ENCODE data around the gene IDH3A. TPM values are rescaled to one million over a fixed set of nuclear protein-coding genes. Genes with fewer than 3 reads are reported as not detected.

Gene IDH3A
- polyA plus RNA-seq, 3 donors = 54.6 to 59.6 (median 55.3) TPM

GRCh38 chr15:78212546-78213424, 63.6 kb downstream of the IDH3A start:
- no peak for DNase-seq (ENCODE audit: low read depth in 3 of 3, low spot score in 2 of 3)

GRCh38 chr15:78213425-78213750, 64.2 kb downstream of the IDH3A start:
- no peak for DNase-seq (ENCODE audit: low read depth in 3 of 3, low spot score in 2 of 3)

GRCh38 chr15:78213956-78214355, 64.8 kb downstream of the IDH3A start:
- DNase-seq (ENCODE audit: low read depth in 3 of 3, low spot score in 2 of 3) = no peak

GRCh38 chr15:78216276-78217104, 67.3 kb downstream of the IDH3A start:
- DNase-seq (ENCODE audit: low read depth in 3 of 3, low spot score in 2 of 3) = no peak

GRCh38 chr15:78220713-78221112, 71.6 kb downstream of the IDH3A start:
- DNase-seq (ENCODE audit: low read depth in 3 of 3, low spot score in 2 of 3) = no peak

Other genes starting within 250 kb of the IDH3A start
- 10 to 100 TPM; 25.9 to 28.7 (median 26.6) TPM for gene TBC1D2B, start 71.7 kb upstream of the IDH3A start, polyA plus RNA-seq (ENCODE audit: insufficient read length in 3 of 3)
- gene SH2D7, start 56.8 kb upstream of the IDH3A start, polyA plus RNA-seq (ENCODE audit: insufficient read length in 3 of 3) = under 1 TPM; 0.44 to 0.58 (median 0.55) TPM
- gene CIB2, start 17.9 kb upstream of the IDH3A start, polyA plus RNA-seq (ENCODE audit: insufficient read length in 3 of 3) = 10 to 100 TPM; 28.2 to 33.0 (median 30.0) TPM
- 1 to 10 TPM in 1 of 3 donors, under 1 TPM in 2; 0.34 to 1.1 (median 0.74) TPM for gene ACSBG1, start 85.2 kb downstream of the IDH3A start, polyA plus RNA-seq (ENCODE audit: insufficient read length in 3 of 3)
- gene DNAJA4, start 115.2 kb downstream of the IDH3A start, polyA plus RNA-seq (ENCODE audit: insufficient read length in 3 of 3) = 10 to 100 TPM; 20.2 to 23.3 (median 21.9) TPM
- gene SKIC8, start 150.2 kb downstream of the IDH3A start, polyA plus RNA-seq (ENCODE audit: insufficient read length in 3 of 3) = 100 to 1,000 TPM; 109 to 121 (median 118) TPM
- 10 to 100 TPM; 52.7 to 55.2 (median 53.8) TPM for gene CRABP1, start 191.0 kb downstream of the IDH3A start, polyA plus RNA-seq (ENCODE audit: insufficient read length in 3 of 3)